ENCODE measurements around the gene AGO3. TPM values are rescaled to one million over a fixed set of nuclear protein-coding genes. Genes with fewer than 3 reads are reported as not detected.
"Not testable (repeated sequence)": the region's sequence is repeated elsewhere in the genome, so short reads cannot be mapped to it uniquely, and the experiment has no call there.

The AGO3 gene
- total RNA-seq, 1 donor from 2014 or later = 27.0 TPM

DNA sequence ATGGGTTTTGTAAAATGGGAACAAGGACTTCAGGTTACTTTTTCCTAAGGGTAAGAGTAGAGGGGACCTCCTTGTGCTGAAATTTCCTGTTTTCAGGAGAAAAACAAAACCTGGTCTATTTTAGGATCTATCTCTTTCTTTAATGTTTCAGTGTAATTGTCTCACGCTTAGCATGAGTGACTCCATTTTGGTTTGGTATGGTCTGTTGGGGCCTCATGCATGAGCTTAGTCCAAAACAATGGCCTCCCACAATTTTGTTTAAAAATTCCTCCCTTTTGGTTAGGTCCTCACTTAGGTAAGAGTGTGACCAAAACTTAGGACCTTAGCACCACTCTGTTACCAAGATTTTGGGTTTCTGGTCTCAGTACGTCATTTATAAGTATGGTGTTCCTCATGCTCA, 85.8 kb downstream of the AGO3 start:
- peaks cover 17% of the 10 kb centered on the region for H3K36me3 Mint-ChIP-seq (ENCODE audit: low read depth, unreplicated experiment)
- no peak overlapping the region for H3K27ac ChIP-seq (ENCODE audit: low read depth, low read length)
- TF ChIP-seq, protein P1, sequence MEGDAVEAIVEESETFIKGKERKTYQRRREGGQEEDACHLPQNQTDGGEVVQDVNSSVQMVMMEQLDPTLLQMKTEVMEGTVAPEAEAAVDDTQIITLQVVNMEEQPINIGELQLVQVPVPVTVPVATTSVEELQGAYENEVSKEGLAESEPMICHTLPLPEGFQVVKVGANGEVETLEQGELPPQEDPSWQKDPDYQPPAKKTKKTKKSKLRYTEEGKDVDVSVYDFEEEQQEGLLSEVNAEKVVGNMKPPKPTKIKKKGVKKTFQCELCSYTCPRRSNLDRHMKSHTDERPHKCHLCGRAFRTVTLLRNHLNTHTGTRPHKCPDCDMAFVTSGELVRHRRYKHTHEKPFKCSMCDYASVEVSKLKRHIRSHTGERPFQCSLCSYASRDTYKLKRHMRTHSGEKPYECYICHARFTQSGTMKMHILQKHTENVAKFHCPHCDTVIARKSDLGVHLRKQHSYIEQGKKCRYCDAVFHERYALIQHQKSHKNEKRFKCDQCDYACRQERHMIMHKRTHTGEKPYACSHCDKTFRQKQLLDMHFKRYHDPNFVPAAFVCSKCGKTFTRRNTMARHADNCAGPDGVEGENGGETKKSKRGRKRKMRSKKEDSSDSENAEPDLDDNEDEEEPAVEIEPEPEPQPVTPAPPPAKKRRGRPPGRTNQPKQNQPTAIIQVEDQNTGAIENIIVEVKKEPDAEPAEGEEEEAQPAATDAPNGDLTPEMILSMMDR (IDR thresholded peaks at IDR 0.05; ENCODE audit: insufficient read depth, low read depth, low read length) = no peak
- no peak for TF ChIP-seq EZH2 (IDR thresholded peaks at IDR 0.05; ENCODE audit: insufficient read depth, low read length)
- H3K27me3 Mint-ChIP-seq (ENCODE audit: low read depth, unreplicated experiment) = no peaks in the 10 kb centered on the region
- no peaks in the 10 kb centered on the region for H3K79me2 ChIP-seq (ENCODE audit: insufficient read depth, low read length)
- no peak overlapping the region for H3K9ac ChIP-seq (ENCODE audit: low read length)
- H3K4me1 ChIP-seq (ENCODE audit: insufficient read depth, low read length) = no peaks in the 10 kb centered on the region
- no peak overlapping the region for H3K4me3 Mint-ChIP-seq (ENCODE audit: unreplicated experiment)
- no peaks in the 10 kb centered on the region for H3K9me3 ChIP-seq (ENCODE audit: insufficient read depth, low read depth, low read length)
- no peak overlapping the region for H3K4me2 ChIP-seq (ENCODE audit: low read length)
- FAIRE-seq (no peak), DNase-seq (ENCODE audit: low read depth) (no peak)
- H3K9me3 Mint-ChIP-seq (ENCODE audit: unreplicated experiment) = no peaks in the 10 kb centered on the region
- no peaks in the 10 kb centered on the region for H4K20me1 ChIP-seq (ENCODE audit: insufficient read depth, low read length)
- H2AFZ ChIP-seq (ENCODE audit: low read depth, low read length) = no peak overlapping the region
- H3K27ac Mint-ChIP-seq (ENCODE audit: unreplicated experiment) = no peak overlapping the region
- no peaks in the 10 kb centered on the region for H3K4me1 Mint-ChIP-seq (ENCODE audit: low read depth, unreplicated experiment)
- H3K36me3 ChIP-seq (ENCODE audit: insufficient read depth, low read length) = peaks cover 20% of the 10 kb centered on the region
- H3K27me3 ChIP-seq (ENCODE audit: insufficient read depth, low read length) = no peaks in the 10 kb centered on the region
- no peak overlapping the region for H3K4me3 ChIP-seq (ENCODE audit: insufficient read depth, low read depth, low read length)

DNA sequence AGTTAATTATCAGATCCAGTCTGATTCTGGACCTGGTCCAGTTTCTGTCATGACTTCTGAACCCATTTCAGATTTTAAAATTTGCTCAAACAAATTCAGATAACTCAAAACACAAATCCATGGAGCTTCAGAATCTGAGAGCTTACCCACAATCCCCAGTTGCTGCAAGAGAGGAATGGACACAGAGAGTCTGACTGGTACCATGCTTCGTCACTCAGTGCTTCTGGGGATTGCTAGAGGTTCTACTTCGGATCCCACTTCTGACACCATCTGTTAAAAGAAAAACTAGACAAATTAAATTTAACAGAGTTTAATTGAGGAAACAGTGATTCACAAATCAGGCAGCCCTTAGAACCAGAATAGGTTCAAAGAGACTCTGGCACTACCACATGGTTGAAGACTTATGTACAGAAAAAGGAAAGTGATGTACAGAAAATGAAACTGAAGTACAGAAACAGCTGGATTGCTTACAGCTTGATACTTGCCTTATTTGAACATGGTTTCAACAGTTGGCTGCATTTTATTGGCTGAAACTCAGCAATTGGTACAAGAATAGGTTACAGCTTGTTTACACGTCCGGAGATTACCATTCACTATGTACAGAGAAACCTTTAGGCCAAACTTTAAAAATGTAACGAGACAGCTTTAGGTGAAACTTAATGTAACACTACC, 92.3 kb downstream of the AGO3 start:
- Mint-ChIP-seq H3K27ac (ENCODE audit: unreplicated experiment) (no peak overlapping the region), H3K27me3 (ENCODE audit: low read depth, unreplicated experiment) (no peaks in the 10 kb centered on the region), H3K9me3 (ENCODE audit: unreplicated experiment) (peaks cover 1% of the 10 kb centered on the region), H3K4me1 (ENCODE audit: low read depth, unreplicated experiment) (no peaks in the 10 kb centered on the region), H3K36me3 (ENCODE audit: low read depth, unreplicated experiment) (peaks cover 9% of the 10 kb centered on the region), H3K4me3 (ENCODE audit: unreplicated experiment) (no peak overlapping the region)
- H3K79me2 ChIP-seq (ENCODE audit: insufficient read depth, low read length) = no peaks in the 10 kb centered on the region
- TF ChIP-seq, protein P1 (IDR thresholded peaks at IDR 0.05; ENCODE audit: insufficient read depth, low read depth, low read length) = no peak
- no peak for TF ChIP-seq EZH2 (IDR thresholded peaks at IDR 0.05; ENCODE audit: insufficient read depth, low read length)
- H3K9me3 ChIP-seq (ENCODE audit: insufficient read depth, low read depth, low read length) = peaks cover 3% of the 10 kb centered on the region
- no peak overlapping the region for H3K27ac ChIP-seq (ENCODE audit: low read depth, low read length)
- H3K4me1 ChIP-seq (ENCODE audit: insufficient read depth, low read length) = no peaks in the 10 kb centered on the region
- H3K27me3 ChIP-seq (ENCODE audit: insufficient read depth, low read length) = no peaks in the 10 kb centered on the region
- no peaks in the 10 kb centered on the region for H4K20me1 ChIP-seq (ENCODE audit: insufficient read depth, low read length)
- no peak overlapping the region for H3K4me3 ChIP-seq (ENCODE audit: insufficient read depth, low read depth, low read length)
- no peak overlapping the region for H2AFZ ChIP-seq (ENCODE audit: low read depth, low read length)
- FAIRE-seq = no peak
- H3K4me2 ChIP-seq (ENCODE audit: low read length) = no peak overlapping the region
- no peak for DNase-seq (ENCODE audit: low read depth)
- peaks cover 24% of the 10 kb centered on the region for H3K36me3 ChIP-seq (ENCODE audit: insufficient read depth, low read length)
- no peak overlapping the region for H3K9ac ChIP-seq (ENCODE audit: low read length)

DNA sequence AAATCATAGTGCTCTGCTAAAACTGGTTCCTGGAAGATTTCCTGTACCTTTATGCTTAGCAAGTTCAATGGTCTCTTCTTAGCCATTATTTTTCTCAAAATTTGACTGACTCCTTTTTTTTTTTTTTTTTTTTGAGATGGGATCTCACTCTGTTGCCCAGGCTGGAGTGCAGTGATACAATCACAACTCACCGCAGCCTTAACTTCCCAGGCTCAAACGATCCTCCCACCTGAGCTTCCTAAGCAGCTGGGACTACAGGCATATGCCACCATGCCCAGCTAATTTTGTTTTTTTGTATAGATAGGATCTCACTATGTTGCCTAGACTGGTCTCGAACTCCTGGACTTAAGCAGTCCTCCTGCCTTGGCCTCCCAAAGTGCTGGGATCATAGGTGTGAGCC, 93.1 kb downstream of the AGO3 start:
- not testable (repeated sequence) for H3K27ac ChIP-seq (ENCODE audit: low read depth, low read length); H3K4me2 ChIP-seq (ENCODE audit: low read length); H3K9me3 Mint-ChIP-seq (ENCODE audit: unreplicated experiment); H3K27me3 ChIP-seq (ENCODE audit: insufficient read depth, low read length); H3K9me3 ChIP-seq (ENCODE audit: insufficient read depth, low read depth, low read length); FAIRE-seq; H3K9ac ChIP-seq (ENCODE audit: low read length); H3K79me2 ChIP-seq (ENCODE audit: insufficient read depth, low read length); H3K4me3 Mint-ChIP-seq (ENCODE audit: unreplicated experiment); H3K4me3 ChIP-seq (ENCODE audit: insufficient read depth, low read depth, low read length); H3K36me3 Mint-ChIP-seq (ENCODE audit: low read depth, unreplicated experiment); H3K27me3 Mint-ChIP-seq (ENCODE audit: low read depth, unreplicated experiment); DNase-seq (ENCODE audit: low read depth); H3K4me1 Mint-ChIP-seq (ENCODE audit: low read depth, unreplicated experiment); H3K27ac Mint-ChIP-seq (ENCODE audit: unreplicated experiment); H3K4me1 ChIP-seq (ENCODE audit: insufficient read depth, low read length); H4K20me1 ChIP-seq (ENCODE audit: insufficient read depth, low read length); H2AFZ ChIP-seq (ENCODE audit: low read depth, low read length)
- H3K36me3 ChIP-seq (ENCODE audit: insufficient read depth, low read length) = peaks cover 24% of the 10 kb centered on the region

Measured in astrocyte (in vitro differentiated cells and primary cell).